DND-41 (cell line): ENCODE results near the gene DYNC1I1.

Experiments
- CTCF ChIP-seq: IDR thresholded peaks from 2 replicates; pipeline ENCODE4 v1.5.1; 2012; ENCODE audit warnings: borderline replicate concordance, low read length, moderate library complexity, mild to moderate bottlenecking; ENCODE audit not compliant: poor library complexity, severe bottlenecking; ENCODE audit errors: extremely low read depth
- EZH2 ChIP-seq: IDR thresholded peaks from 3 replicates; pipeline ENCODE4 v1.6.1; 2012; ENCODE audit warnings: borderline replicate concordance, low read depth, mild to moderate bottlenecking, moderate library complexity, low read length, inconsistent platforms; ENCODE audit not compliant: severe bottlenecking

- TF ChIP-seq CTCF (no peak), EZH2 (no peak)
Measured at GRCh38 chr7:95921543-95921942, 149.2 kb downstream of the DYNC1I1 start.
